ENCODE results near the gene KIF5A.

Gene KIF5A

GRCh38 chr12:57615637-57616036 is 65.8 kb downstream of the KIF5A start:
- no peak for TF ChIP-seq CTCF (IDR thresholded peaks at IDR 0.05)

- TF ChIP-seq CTCF (IDR thresholded peaks at IDR 0.05), result no peak
Observed at GRCh38 chr12:57616383-57617101, 66.7 kb downstream of the KIF5A start.

- no peak for TF ChIP-seq CTCF (IDR thresholded peaks at IDR 0.05)
Observed at GRCh38 chr12:57617942-57618341, 68.1 kb downstream of the KIF5A start.

- TF ChIP-seq CTCF (IDR thresholded peaks at IDR 0.05), result no peak
Observed at GRCh38 chr12:57618966-57619433, 69.2 kb downstream of the KIF5A start.

- no peak for TF ChIP-seq CTCF (IDR thresholded peaks at IDR 0.05)
Observed at GRCh38 chr12:57619434-57620244, 69.8 kb downstream of the KIF5A start.

- TF ChIP-seq CTCF (IDR thresholded peaks at IDR 0.05), result no peak
Observed at GRCh38 chr12:57620245-57620935, 70.5 kb downstream of the KIF5A start.

- TF ChIP-seq CTCF (IDR thresholded peaks at IDR 0.05), result no peak
Observed at GRCh38 chr12:57620936-57621496, 71.2 kb downstream of the KIF5A start.
